Tibial nerve (tissue), 4 donors: Measurements from ENCODE around the gene ZNF512B. TPM values are rescaled to one million over a fixed set of nuclear protein-coding genes. Genes with fewer than 3 reads are reported as not detected.

Experiments used
- DNase-seq, 2 donors: peaks; one replicate each; pipeline ENCODE4 v3.0.0-alpha.2; 2019; ENCODE audit warnings: low spot score in 2 of 2
- H3K27ac ChIP-seq, 4 donors: fragments of 200-600 bp; sonication (generic) in 3 of 4; one replicate each; pipeline ENCODE4 v1.5.1; 2017 to 2019; ENCODE audit warnings: mild to moderate bottlenecking in 1 of 4
- H3K27me3 ChIP-seq, 2 donors: fragments of 200-600 bp; sonication (generic) in 1 of 2; one replicate each; pipeline versions ENCODE4 v1.5.1 to v1.6.0; 2017 to 2019
- H3K36me3 ChIP-seq, 3 donors: fragments of 200-600 bp; sonication (generic); one replicate each; pipeline ENCODE4 v1.5.1; 2018 to 2019
- H3K4me1 ChIP-seq, 4 donors: fragments of 200-600 bp; sonication (generic) in 3 of 4; one replicate each; pipeline ENCODE4 v1.5.1; 2017 to 2019
- H3K4me3 ChIP-seq, 4 donors: fragments of 200-600 bp; sonication (generic) in 3 of 4; one replicate each; pipeline ENCODE4 v1.5.1; 2017 to 2019; ENCODE audit warnings: mild to moderate bottlenecking in 1 of 4, moderate library complexity in 1 of 4
- H3K9me3 ChIP-seq, 4 donors: fragments of 200-600 bp; sonication (generic) in 3 of 4; one replicate each; pipeline ENCODE4 v1.5.1; 2017 to 2019
- CTCF ChIP-seq, 5 experiments: fragments of 200-600 bp in 3 of 5; fragments of 450-650 bp in 2 of 5; sonication (generic) in 3 of 5; IDR thresholded peaks; one replicate each; pipeline ENCODE4 v1.5.1; 2016 to 2019; ENCODE audit warnings: antibody characterized with exemption in 5 of 5, mild to moderate bottlenecking in 3 of 5, moderate library complexity in 2 of 5
- EP300 ChIP-seq, 2 donors: sonication (generic); formaldehyde crosslinking; IDR thresholded peaks; one replicate each; pipeline ENCODE4 v1.6.1; 2017; ENCODE audit warnings: antibody characterized with exemption in 2 of 2, mild to moderate bottlenecking in 1 of 2
- POLR2A ChIP-seq, 2 donors: fragments of 450-650 bp; IDR thresholded peaks; one replicate each; pipeline ENCODE4 v1.6.1; 2017; ENCODE audit warnings: antibody characterized with exemption in 2 of 2, mild to moderate bottlenecking in 2 of 2, moderate library complexity in 2 of 2
- WGBS, 2 donors: methylation state at CpG; one replicate each; pipeline ENCODE4 v1.1.5; 2018; 5-methylcytosine and 5-hydroxymethylcytosine counted together
- total RNA-seq, 4 donors: library from RNA; depleted of rRNA; stranded (reverse); fragments of >200 nt; gene quantifications; one replicate each; pipeline ENCODE4 v1.1.0, GENCODE V29; 2016

ZNF512B gene
- total RNA-seq, 4 donors from 2014 or later, result 8.3 to 18.3 (median 11.7) TPM

DNA sequence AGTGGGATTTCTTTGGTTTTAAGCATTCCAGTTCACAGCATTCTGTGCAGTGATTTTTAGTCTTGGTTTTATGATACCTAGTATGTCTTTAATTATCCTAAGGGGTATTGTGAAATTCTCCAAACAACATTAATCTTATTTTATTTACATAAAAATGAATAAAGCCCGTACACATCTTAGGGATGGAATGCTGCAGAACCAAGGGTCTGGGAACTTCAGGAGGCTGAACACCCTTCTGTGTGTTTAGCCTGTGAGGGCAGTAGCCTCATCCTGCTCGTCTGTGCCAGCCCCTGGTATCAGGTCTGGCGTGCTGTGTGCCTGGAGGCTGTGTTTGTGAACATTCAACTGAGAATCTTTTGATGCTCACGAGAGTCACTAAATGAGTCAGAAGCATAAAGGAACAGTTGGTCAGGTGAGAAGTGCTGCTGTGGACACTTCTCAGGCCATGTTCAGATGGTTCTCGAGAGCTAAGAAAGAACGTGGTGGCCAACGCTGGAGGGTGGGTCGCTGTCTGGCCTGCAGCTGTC is 41.0 kb upstream of the ZNF512B start:
- Histone ChIP-seq H3K36me3 (peaks cover 0 to 90% (median 26%) of the 10 kb centered on the region in 3 donors), H3K4me1 (no peaks in the 10 kb centered on the region), H3K27me3 (no peaks in the 10 kb centered on the region), H3K9me3 (no peaks in the 10 kb centered on the region), H3K27ac (no peak overlapping the region), H3K4me3 (no peak overlapping the region)
- WGBS, 2 donors, result 86 to 95% methylated on average over 8 of the region's 8 CpGs
- TF ChIP-seq EP300 (IDR thresholded peaks at IDR 0.05) (no peak), CTCF (IDR thresholded peaks at IDR 0.05) (no peak), POLR2A (IDR thresholded peaks at IDR 0.05) (no peak)
- no peak for DNase-seq

DNA sequence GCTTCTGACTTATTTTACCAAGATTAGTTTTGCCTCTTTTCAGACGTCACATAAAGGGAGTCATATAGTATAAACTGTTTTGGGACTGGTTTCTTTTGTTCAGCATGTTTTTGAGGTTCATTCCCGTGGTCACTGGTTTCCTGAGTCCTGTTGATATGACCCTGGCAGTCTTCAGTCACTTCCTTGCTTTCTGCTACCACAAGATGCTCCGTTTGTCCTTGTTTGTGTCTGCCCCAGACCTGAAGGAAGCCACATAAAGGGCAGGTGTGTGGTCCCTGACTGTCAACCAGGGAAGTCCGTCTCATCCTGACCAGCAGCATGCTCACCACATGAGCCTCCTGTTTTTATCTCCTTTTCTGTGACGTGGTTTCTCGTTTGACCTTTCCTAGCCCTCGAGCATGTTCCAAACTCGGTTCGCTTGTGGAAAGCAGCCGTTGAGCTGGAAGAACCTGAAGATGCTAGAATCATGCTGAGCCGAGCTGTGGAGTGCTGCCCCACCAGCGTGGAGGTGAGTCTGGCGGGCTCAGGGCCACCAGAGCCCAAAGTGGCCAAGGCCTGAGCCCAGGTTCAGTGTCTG is 40.2 kb upstream of the ZNF512B start:
- no peak for TF ChIP-seq POLR2A (IDR thresholded peaks at IDR 0.05)
- no peak for TF ChIP-seq EP300 (IDR thresholded peaks at IDR 0.05)
- TF ChIP-seq CTCF (IDR thresholded peaks at IDR 0.05), result no peak
- no peak for DNase-seq
- no peak overlapping the region for H3K27ac ChIP-seq
- no peaks in the 10 kb centered on the region for H3K4me1 ChIP-seq
- H3K9me3 ChIP-seq, result no peaks in the 10 kb centered on the region
- 91 to 93% methylated on average over 13 of the region's 13 CpGs for WGBS, 2 donors
- H3K36me3 ChIP-seq, result peaks cover 0 to 90% (median 21%) of the 10 kb centered on the region in 3 donors
- no peak overlapping the region for H3K4me3 ChIP-seq
- no peaks in the 10 kb centered on the region for H3K27me3 ChIP-seq

GRCh38 chr20:64006902-64007301 is 37.2 kb upstream of the ZNF512B start:
- no peaks in the 10 kb centered on the region for H3K4me1 ChIP-seq
- no peak overlapping the region for H3K4me3 ChIP-seq
- DNase-seq, result no peak
- H3K27ac ChIP-seq, result no peak overlapping the region
- peaks cover 0 to 98% (median 26%) of the 10 kb centered on the region in 3 donors for H3K36me3 ChIP-seq
- no peaks in the 10 kb centered on the region for H3K9me3 ChIP-seq
- no peak for TF ChIP-seq CTCF (IDR thresholded peaks at IDR 0.05)
- TF ChIP-seq EP300 (IDR thresholded peaks at IDR 0.05), result no peak
- TF ChIP-seq POLR2A (IDR thresholded peaks at IDR 0.05), result no peak
- H3K27me3 ChIP-seq, result no peaks in the 10 kb centered on the region
- WGBS, 2 donors, result 88 to 94% methylated on average over 3 of the region's 3 CpGs

GRCh38 chr20:64006490-64006889 is 36.8 kb upstream of the ZNF512B start:
- H3K9me3 ChIP-seq, result no peaks in the 10 kb centered on the region
- DNase-seq, result no peak
- no peak for TF ChIP-seq POLR2A (IDR thresholded peaks at IDR 0.05)
- TF ChIP-seq EP300 (IDR thresholded peaks at IDR 0.05), result no peak
- no peak overlapping the region for H3K4me3 ChIP-seq
- H3K27ac ChIP-seq, result no peak overlapping the region
- peaks cover 0 to 100% (median 28%) of the 10 kb centered on the region in 3 donors for H3K36me3 ChIP-seq
- H3K27me3 ChIP-seq, result no peaks in the 10 kb centered on the region
- no peaks in the 10 kb centered on the region for H3K4me1 ChIP-seq
- 87 to 91% methylated on average over 10 of the region's 10 CpGs for WGBS, 2 donors

- DNase-seq, result no peak
- Histone ChIP-seq H3K4me3 (no peak overlapping the region), H3K36me3 (peaks cover 0 to 100% (median 28%) of the 10 kb centered on the region in 3 donors), H3K9me3 (no peaks in the 10 kb centered on the region), H3K27ac (no peak overlapping the region), H3K4me1 (no peaks in the 10 kb centered on the region), H3K27me3 (no peaks in the 10 kb centered on the region)
- WGBS, 2 donors, result 75 to 76% methylated on average over 6 of the region's 6 CpGs
- TF ChIP-seq POLR2A (IDR thresholded peaks at IDR 0.05) (no peak), EP300 (IDR thresholded peaks at IDR 0.05) (no peak), CTCF (IDR thresholded peaks at IDR 0.05) (no peak)
Measured at GRCh38 chr20:64005394-64005793, 35.7 kb upstream of the ZNF512B start.
